Neural progenitor cell (in vitro differentiated cells): Measurements from ENCODE around the gene HSF4. TPM values are rescaled to one million over a fixed set of nuclear protein-coding genes. Genes with fewer than 3 reads are reported as not detected.
A peak's percentile ranks its signal among the peaks of the same experiment; 100 is the strongest.

Experiments used
- DNase-seq: peaks from one replicate; pipeline ENCODE4 v3.0.0-alpha.2; 2016; ENCODE audit warnings: low spot score
- H2AFZ ChIP-seq: fragments of 200-600 bp; sonication (generic); replicated peaks from 2 replicates; pipeline ENCODE4 v1.6.1; 2016; ENCODE audit warnings: antibody characterized with exemption
- H3F3A ChIP-seq: fragments of 200-600 bp; sonication (generic); 2 replicates; pipeline ENCODE4 v1.6.1; 2016; ENCODE audit warnings: antibody characterized with exemption, low read depth
- H3K27ac ChIP-seq: fragments of 200-600 bp; sonication (generic); 2 replicates; pipeline ENCODE4 v1.5.1; 2016; ENCODE audit warnings: mild to moderate bottlenecking
- H3K27me3 ChIP-seq: fragments of 200-600 bp; sonication (generic); 2 replicates; pipeline ENCODE4 v1.6.1; 2016; ENCODE audit warnings: mild to moderate bottlenecking, moderate library complexity
- H3K36me3 ChIP-seq: fragments of 200-600 bp; sonication (generic); 2 replicates; pipeline ENCODE4 v1.5.1; 2016
- H3K4me1 ChIP-seq: fragments of 200-600 bp; sonication (generic); 2 replicates; pipeline ENCODE4 v1.6.1; 2016; ENCODE audit warnings: mixed run types
- H3K4me2 ChIP-seq: fragments of 200-600 bp; sonication (generic); 2 replicates; pipeline ENCODE4 v1.6.1; 2016
- H3K4me3 ChIP-seq: fragments of 200-600 bp; sonication (generic); 2 replicates; pipeline ENCODE4 v1.5.1; 2016
- H3K79me2 ChIP-seq: fragments of 200-600 bp; sonication (generic); 2 replicates; pipeline ENCODE4 v1.6.1; 2016; ENCODE audit warnings: low read depth
- H3K9ac ChIP-seq: fragments of 200-600 bp; sonication (generic); 2 replicates; pipeline ENCODE4 v1.6.1; 2016
- H3K9me3 ChIP-seq: fragments of 200-600 bp; sonication (generic); 2 replicates; pipeline ENCODE4 v1.5.1; 2016; ENCODE audit warnings: low read depth
- H4K20me1 ChIP-seq: fragments of 200-600 bp; sonication (generic); 2 replicates; pipeline ENCODE4 v1.6.1; 2016; ENCODE audit warnings: low read depth
- H3K27ac Mint-ChIP-seq: 3 replicates; pipeline ENCODE4 v1.8.0; 2021; ENCODE audit warnings: mixed read lengths
- H3K27me3 Mint-ChIP-seq: 2 replicates; pipeline ENCODE4 v1.8.0; 2022; ENCODE audit warnings: low read depth, mild to moderate bottlenecking, inconsistent platforms, moderate library complexity, mixed read lengths; ENCODE audit not compliant: insufficient read depth
- H3K36me3 Mint-ChIP-seq: 3 replicates; pipeline ENCODE4 v1.8.0; 2021; ENCODE audit warnings: mixed read lengths
- H3K4me1 Mint-ChIP-seq: 3 replicates; pipeline ENCODE4 v1.8.0; 2021; ENCODE audit warnings: mixed read lengths
- H3K4me3 Mint-ChIP-seq: 3 replicates; pipeline ENCODE4 v1.8.0; 2021; ENCODE audit warnings: mild to moderate bottlenecking, moderate library complexity, mixed read lengths
- H3K9me3 Mint-ChIP-seq: 3 replicates; pipeline ENCODE4 v1.8.0; 2020; ENCODE audit warnings: mixed read lengths
- CTCF ChIP-seq: fragments of 200-600 bp; sonication (generic); IDR thresholded peaks from 2 replicates; pipeline ENCODE4 v1.5.1; 2017; ENCODE audit warnings: antibody characterized with exemption, mild to moderate bottlenecking
- EZH2 ChIP-seq: fragments of 200-600 bp; sonication (generic); IDR thresholded peaks from 2 replicates; pipeline ENCODE4 v1.6.1; 2017; ENCODE audit warnings: antibody characterized with exemption, mild to moderate bottlenecking, moderate library complexity
- EZH2phosphoT487 ChIP-seq: fragments of 200-600 bp; sonication (generic); IDR thresholded peaks from 2 replicates; pipeline ENCODE4 v1.6.1; 2017; ENCODE audit warnings: antibody characterized with exemption
- total RNA-seq: library from RNA; depleted of rRNA; stranded (reverse); fragments of >200 nt; gene quantifications from 2 replicates; pipeline ENCODE4 v1.2.3, GENCODE V29; 2015; ENCODE audit warnings: low replicate concordance

Gene HSF4
- total RNA-seq, 1 donor from 2014 or later, result not detected

- H3K4me2 ChIP-seq, result no peak overlapping the region
- peaks cover 8% of the 10 kb centered on the region for H3K4me1 Mint-ChIP-seq
Observed at GRCh38 chr16:67148656-67149275, 15.8 kb upstream of the HSF4 start.

GRCh38 chr16:67149276-67150046 is 15.1 kb upstream of the HSF4 start:
- no peaks in the 10 kb centered on the region for H3K4me1 ChIP-seq
- H3K36me3 Mint-ChIP-seq, result peaks cover 10% of the 10 kb centered on the region
- peaks cover 11% of the 10 kb centered on the region for H4K20me1 ChIP-seq
- H3K4me1 Mint-ChIP-seq, result peaks cover 8% of the 10 kb centered on the region
- H3K9ac ChIP-seq, result no peak overlapping the region
- no peaks in the 10 kb centered on the region for H3K79me2 ChIP-seq
- H3K27ac ChIP-seq, result no peak overlapping the region
- H2AFZ ChIP-seq, result no peak overlapping the region
- peak overlapping the region; percentile 75 for H3K4me2 ChIP-seq
- peak overlapping the region; percentile 52 for H3K4me3 ChIP-seq
- no peak overlapping the region for H3K27ac Mint-ChIP-seq
- no peak for TF ChIP-seq CTCF
- TF ChIP-seq EZH2phosphoT487, result no peak
- no peak for TF ChIP-seq EZH2
- DNase-seq, result no peak
- H3K9me3 ChIP-seq, result no peaks in the 10 kb centered on the region
- H3K4me3 Mint-ChIP-seq, result peak overlapping the region; percentile 68
- peaks cover 54% of the 10 kb centered on the region for H3K27me3 ChIP-seq
- no peaks in the 10 kb centered on the region for H3K36me3 ChIP-seq
- H3K27me3 Mint-ChIP-seq, result peaks cover 45% of the 10 kb centered on the region
- H3F3A ChIP-seq, result peaks cover 30% of the 10 kb centered on the region
- H3K9me3 Mint-ChIP-seq, result peaks cover 2% of the 10 kb centered on the region

More at GRCh38 chr16:67148656-67149275, 15.8 kb upstream of the HSF4 start:
- TF ChIP-seq CTCF (no peak), EZH2 (no peak), EZH2phosphoT487 (no peak)
- Histone ChIP-seq H3K79me2 (no peaks in the 10 kb centered on the region), H3K36me3 (no peaks in the 10 kb centered on the region), H3K4me1 (no peaks in the 10 kb centered on the region), H4K20me1 (peaks cover 5% of the 10 kb centered on the region), H3K4me3 (no peak overlapping the region), H3K27ac (no peak overlapping the region), H3F3A (peaks cover 30% of the 10 kb centered on the region), H3K9me3 (no peaks in the 10 kb centered on the region), H3K9ac (no peak overlapping the region), H3K27me3 (peaks cover 47% of the 10 kb centered on the region), H2AFZ (no peak overlapping the region)
- peaks cover 39% of the 10 kb centered on the region for H3K27me3 Mint-ChIP-seq
- DNase-seq, result no peak
- H3K9me3 Mint-ChIP-seq, result peaks cover 2% of the 10 kb centered on the region
- H3K36me3 Mint-ChIP-seq, result peaks cover 13% of the 10 kb centered on the region
- H3K4me3 Mint-ChIP-seq, result peak overlapping the region; percentile 68
- H3K27ac Mint-ChIP-seq, result no peak overlapping the region

- H3K4me1 ChIP-seq, result peaks cover 6% of the 10 kb centered on the region
- DNase-seq, result peak; percentile 86
- no peaks in the 10 kb centered on the region for H3K36me3 ChIP-seq
- no peaks in the 10 kb centered on the region for H3K9me3 ChIP-seq
- H4K20me1 ChIP-seq, result peaks cover 12% of the 10 kb centered on the region
- no peak overlapping the region for H3K4me3 Mint-ChIP-seq
- TF ChIP-seq EZH2 (peak; percentile 69), CTCF (peak; percentile 53), EZH2phosphoT487 (peak; percentile 50)
- peak overlapping the region; percentile 75 for H3K4me2 ChIP-seq
- H3K27me3 ChIP-seq, result peaks cover 62% of the 10 kb centered on the region
- no peak overlapping the region for H3K27ac ChIP-seq
- no peak overlapping the region for H3K27ac Mint-ChIP-seq
- peaks cover 2% of the 10 kb centered on the region for H3K9me3 Mint-ChIP-seq
- H3K27me3 Mint-ChIP-seq, result peaks cover 45% of the 10 kb centered on the region
- H3K36me3 Mint-ChIP-seq, result peaks cover 7% of the 10 kb centered on the region
- peaks cover 8% of the 10 kb centered on the region for H3K4me1 Mint-ChIP-seq
- H3K9ac ChIP-seq, result no peak overlapping the region
- H2AFZ ChIP-seq, result peak overlapping the region; percentile 86
- H3K4me3 ChIP-seq, result peak overlapping the region; percentile 52
- no peaks in the 10 kb centered on the region for H3K79me2 ChIP-seq
- peaks cover 33% of the 10 kb centered on the region for H3F3A ChIP-seq
Observed at GRCh38 chr16:67150047-67150832, 14.3 kb upstream of the HSF4 start.
